Naive thymus-derived CD8-positive, alpha-beta T cell (primary cell): Measurements from ENCODE around the gene ZNF532. TPM values are rescaled to one million over a fixed set of nuclear protein-coding genes. Genes with fewer than 3 reads are reported as not detected.

Experiments used
- ATAC-seq, 2 donors: fragments of 150-1000 bp; cut with Tn5 transposase in 1 of 2; sonication (Bioruptor Pico), chemical (Tn5 transposase) in 1 of 2; 1 replicate in 1 of 2; 2 replicates in 1 of 2; pipeline ENCODE4 v1.10.0; 2021; ENCODE audit warnings: mild to moderate bottlenecking in 2 of 2, moderate library complexity in 2 of 2
- POLR2A ChIA-PET: fragments of 350-600 bp; sonication (Branson Sonifier 250); formaldehyde crosslinking; loops from one replicate; lab custom pipeline; 2021; ENCODE audit warnings: antibody characterized with exemption; lab: Charles Lee
- DNase-seq, 10 donors: peaks; one replicate each; pipeline versions ENCODE4 v3.0.0 to v3.0.0-alpha.2; 2020 to 2022
- H3K27ac Mint-ChIP-seq, 10 donors: one replicate each; pipeline ENCODE4 v1.8.0; 2020 to 2022; ENCODE audit warnings: mild to moderate bottlenecking in 10 of 10, mixed read lengths in 10 of 10, moderate library complexity in 4 of 10, inconsistent platforms in 1 of 10
- H3K27me3 Mint-ChIP-seq, 5 donors: one replicate each; pipeline ENCODE4 v1.8.0; 2021 to 2022; ENCODE audit warnings: mixed read lengths in 5 of 5
- H3K36me3 Mint-ChIP-seq, 3 donors: one replicate each; pipeline ENCODE4 v1.8.0; 2020 to 2022; ENCODE audit warnings: mixed read lengths in 3 of 3, mild to moderate bottlenecking in 2 of 3, inconsistent platforms in 1 of 3
- H3K4me1 Mint-ChIP-seq, 4 donors: one replicate each; pipeline ENCODE4 v1.8.0; 2021 to 2022; ENCODE audit warnings: mixed read lengths in 4 of 4
- H3K4me3 Mint-ChIP-seq, 10 donors: one replicate each; pipeline ENCODE4 v1.8.0; 2020 to 2022; ENCODE audit warnings: mild to moderate bottlenecking in 10 of 10, mixed read lengths in 10 of 10, moderate library complexity in 6 of 10, inconsistent platforms in 1 of 10
- H3K9me3 Mint-ChIP-seq, 9 donors: one replicate each; pipeline ENCODE4 v1.8.0; 2020 to 2022; ENCODE audit warnings: mixed read lengths in 9 of 9, mild to moderate bottlenecking in 3 of 9, inconsistent platforms in 1 of 9, moderate library complexity in 1 of 9
- polyA plus RNA-seq, 3 donors: library from polyadenylated mRNA; unstranded; fragments of 300-500 nt; fragmentation: Illumina TruSeq; gene quantifications; one replicate each; pipeline ENCODE4 v1.2.3, GENCODE V29; 2021
- total RNA-seq, 8 experiments: library from RNA in 2 of 8; stranded (reverse) in 2 of 8; gene quantifications; one replicate each; pipeline ENCODE4 v1.2.3 and lab custom pipeline; 2021 to 2026

ZNF532 gene
- total and polyA plus RNA-seq, 5 experiments from 2014 or later: 0.07 to 7.8 (median 3.8) TPM; not detected in 1

GRCh38 chr18:58881477-58881876 is 16.8 kb downstream of the ZNF532 start:
- H3K36me3 Mint-ChIP-seq: no peaks in the 10 kb centered on the region
- H3K27ac Mint-ChIP-seq: no peak overlapping the region
- H3K27me3 Mint-ChIP-seq: peaks cover 8 to 41% (median 14%) of the 10 kb centered on the region in 5 donors
- POLR2A ChIA-PET: interaction anchor here (1.0 kb wide), 1 partner anchor 17 kb away, joined by 4 read pairs; the partner anchor contains the start of gene ZNF532
- DNase-seq (no peak), ATAC-seq (no peak)
- H3K4me1 Mint-ChIP-seq: peaks cover 0 to 1% (median under 1%) of the 10 kb centered on the region in 4 donors
- no peaks in the 10 kb centered on the region for H3K9me3 Mint-ChIP-seq
- no peak overlapping the region for H3K4me3 Mint-ChIP-seq

- no peak for DNase-seq
- POLR2A ChIA-PET: interaction anchor here (1.0 kb wide), 1 partner anchor 18 kb away, joined by 4 read pairs; the partner anchor contains the start of gene ZNF532
- Mint-ChIP-seq H3K9me3 (no peaks in the 10 kb centered on the region), H3K27ac (no peak overlapping the region), H3K36me3 (no peaks in the 10 kb centered on the region), H3K27me3 (peaks cover 5 to 41% (median 11%) of the 10 kb centered on the region in 5 donors), H3K4me3 (no peak overlapping the region), H3K4me1 (peaks cover under 1 to 6% (median 1%) of the 10 kb centered on the region in 4 donors)
- no peak for ATAC-seq
Measured at GRCh38 chr18:58882044-58882443, 17.4 kb downstream of the ZNF532 start.

- Mint-ChIP-seq H3K36me3 (no peaks in the 10 kb centered on the region), H3K9me3 (no peaks in the 10 kb centered on the region), H3K27ac (no peak overlapping the region), H3K27me3 (peaks cover 4 to 41% (median 14%) of the 10 kb centered on the region in 5 donors), H3K4me3 (no peak overlapping the region), H3K4me1 (peaks cover 6 to 12% (median 8%) of the 10 kb centered on the region in 4 donors)
- DNase-seq (no peak), ATAC-seq (no peak)
- POLR2A ChIA-PET: no interaction called here
Measured at GRCh38 chr18:58882686-58883085, 18.0 kb downstream of the ZNF532 start.

- Mint-ChIP-seq H3K27me3 (peaks cover 2 to 42% (median 17%) of the 10 kb centered on the region in 5 donors), H3K27ac (no peak overlapping the region), H3K4me3 (no peak overlapping the region), H3K4me1 (peaks cover 7 to 15% (median 9%) of the 10 kb centered on the region in 4 donors), H3K36me3 (no peaks in the 10 kb centered on the region), H3K9me3 (no peaks in the 10 kb centered on the region)
- DNase-seq (no peak), ATAC-seq (no peak)
- POLR2A ChIA-PET: no interaction called here
Measured at GRCh38 chr18:58884680-58885079, 20.0 kb downstream of the ZNF532 start.

- H3K9me3 Mint-ChIP-seq: no peaks in the 10 kb centered on the region
- no peak overlapping the region for H3K4me3 Mint-ChIP-seq
- DNase-seq: no peak
Measured at GRCh38 chr18:58886431-58886830, 21.8 kb downstream of the ZNF532 start.

GRCh38 chr18:58886864-58887612 is 22.4 kb downstream of the ZNF532 start:
- peak overlapping the region in 6 of 10 donors; percentile 0 to 39 (median 16) for H3K4me3 Mint-ChIP-seq
- POLR2A ChIA-PET: no interaction called here
- DNase-seq (no peak), ATAC-seq (no peak)
- H3K9me3 Mint-ChIP-seq: no peaks in the 10 kb centered on the region
- H3K27me3 Mint-ChIP-seq: peaks cover 6 to 63% (median 25%) of the 10 kb centered on the region in 5 donors
- H3K27ac Mint-ChIP-seq: peak overlapping the region in 2 of 10 donors; percentile 16 to 51
- H3K4me1 Mint-ChIP-seq: peaks cover 7 to 22% (median 9%) of the 10 kb centered on the region in 4 donors
- no peaks in the 10 kb centered on the region for H3K36me3 Mint-ChIP-seq

More at GRCh38 chr18:58886431-58886830, 21.8 kb downstream of the ZNF532 start:
- no peaks in the 10 kb centered on the region for H3K36me3 Mint-ChIP-seq
- ATAC-seq: no peak
- H3K4me1 Mint-ChIP-seq: peaks cover 7 to 17% (median 9%) of the 10 kb centered on the region in 4 donors
- POLR2A ChIA-PET: no interaction called here
- peaks cover 6 to 60% (median 22%) of the 10 kb centered on the region in 5 donors for H3K27me3 Mint-ChIP-seq
- no peak overlapping the region for H3K27ac Mint-ChIP-seq

- Mint-ChIP-seq H3K9me3 (no peaks in the 10 kb centered on the region), H3K27me3 (peaks cover 6 to 63% (median 29%) of the 10 kb centered on the region in 5 donors), H3K4me1 (peaks cover 7 to 22% (median 9%) of the 10 kb centered on the region in 4 donors), H3K27ac (peak overlapping the region in 2 of 10 donors; percentile 10 to 51), H3K4me3 (peak overlapping the region in 6 of 10 donors; percentile 0 to 39 (median 16)), H3K36me3 (no peaks in the 10 kb centered on the region)
- ATAC-seq (peak in 1 of 2 donors; percentile 30), DNase-seq (peak in 1 of 10 donors; percentile 4)
- POLR2A ChIA-PET: no interaction called here
Measured at GRCh38 chr18:58887613-58887963, 22.9 kb downstream of the ZNF532 start.

- ATAC-seq (no peak), DNase-seq (no peak)
- Mint-ChIP-seq H3K27ac (peak overlapping the region in 1 of 10 donors; percentile 38), H3K27me3 (peaks cover 0 to 80% (median 32%) of the 10 kb centered on the region in 5 donors), H3K9me3 (peaks cover 0 to 3% (median 0%) of the 10 kb centered on the region in 9 donors), H3K4me1 (peaks cover 13 to 37% (median 17%) of the 10 kb centered on the region in 4 donors), H3K4me3 (no peak overlapping the region), H3K36me3 (peaks cover 0 to 4% (median 0%) of the 10 kb centered on the region in 3 donors)
- POLR2A ChIA-PET: no interaction called here
Measured at GRCh38 chr18:58891776-58892175, 27.1 kb downstream of the ZNF532 start.

GRCh38 chr18:58892488-58892887 is 27.8 kb downstream of the ZNF532 start:
- DNase-seq: no peak
- Mint-ChIP-seq H3K4me1 (peaks cover 11 to 36% (median 19%) of the 10 kb centered on the region in 4 donors), H3K4me3 (no peak overlapping the region), H3K36me3 (peaks cover 0 to 4% (median 0%) of the 10 kb centered on the region in 3 donors), H3K27ac (no peak overlapping the region), H3K27me3 (peaks cover 1 to 73% (median 28%) of the 10 kb centered on the region in 5 donors), H3K9me3 (peaks cover 0 to 3% (median 0%) of the 10 kb centered on the region in 9 donors)
- POLR2A ChIA-PET: no interaction called here
- ATAC-seq: no peak

- Mint-ChIP-seq H3K4me1 (peaks cover 9 to 33% (median 17%) of the 10 kb centered on the region in 4 donors), H3K9me3 (peaks cover 0 to 3% (median 0%) of the 10 kb centered on the region in 9 donors), H3K27me3 (peaks cover 1 to 71% (median 26%) of the 10 kb centered on the region in 5 donors), H3K4me3 (no peak overlapping the region), H3K27ac (peak overlapping the region in 1 of 10 donors; percentile 30), H3K36me3 (peaks cover 0 to 4% (median 0%) of the 10 kb centered on the region in 3 donors)
- POLR2A ChIA-PET: no interaction called here
- no peak for DNase-seq
- ATAC-seq: no peak
Measured at GRCh38 chr18:58893388-58894099, 28.9 kb downstream of the ZNF532 start.

GRCh38 chr18:58894930-58895329 is 30.3 kb downstream of the ZNF532 start:
- Mint-ChIP-seq H3K27ac (no peak overlapping the region), H3K4me3 (no peak overlapping the region), H3K9me3 (peaks cover 0 to 3% (median 0%) of the 10 kb centered on the region in 9 donors), H3K27me3 (peaks cover 1 to 60% (median 22%) of the 10 kb centered on the region in 5 donors), H3K36me3 (peaks cover 0 to 4% (median 0%) of the 10 kb centered on the region in 3 donors), H3K4me1 (peaks cover 9 to 33% (median 17%) of the 10 kb centered on the region in 4 donors)
- POLR2A ChIA-PET: no interaction called here
- ATAC-seq (no peak), DNase-seq (no peak)

GRCh38 chr18:58895385-58895784 is 30.7 kb downstream of the ZNF532 start:
- ATAC-seq: no peak
- POLR2A ChIA-PET: no interaction called here
- no peak for DNase-seq
- peaks cover 0 to 4% (median 0%) of the 10 kb centered on the region in 3 donors for H3K36me3 Mint-ChIP-seq
- peaks cover 9 to 33% (median 17%) of the 10 kb centered on the region in 4 donors for H3K4me1 Mint-ChIP-seq
- no peak overlapping the region for H3K27ac Mint-ChIP-seq
- peaks cover 0 to 3% (median 0%) of the 10 kb centered on the region in 9 donors for H3K9me3 Mint-ChIP-seq
- peaks cover 1 to 60% (median 24%) of the 10 kb centered on the region in 5 donors for H3K27me3 Mint-ChIP-seq
- H3K4me3 Mint-ChIP-seq: no peak overlapping the region
